ENCODE results near the gene UNC50.

Gene UNC50

DNA sequence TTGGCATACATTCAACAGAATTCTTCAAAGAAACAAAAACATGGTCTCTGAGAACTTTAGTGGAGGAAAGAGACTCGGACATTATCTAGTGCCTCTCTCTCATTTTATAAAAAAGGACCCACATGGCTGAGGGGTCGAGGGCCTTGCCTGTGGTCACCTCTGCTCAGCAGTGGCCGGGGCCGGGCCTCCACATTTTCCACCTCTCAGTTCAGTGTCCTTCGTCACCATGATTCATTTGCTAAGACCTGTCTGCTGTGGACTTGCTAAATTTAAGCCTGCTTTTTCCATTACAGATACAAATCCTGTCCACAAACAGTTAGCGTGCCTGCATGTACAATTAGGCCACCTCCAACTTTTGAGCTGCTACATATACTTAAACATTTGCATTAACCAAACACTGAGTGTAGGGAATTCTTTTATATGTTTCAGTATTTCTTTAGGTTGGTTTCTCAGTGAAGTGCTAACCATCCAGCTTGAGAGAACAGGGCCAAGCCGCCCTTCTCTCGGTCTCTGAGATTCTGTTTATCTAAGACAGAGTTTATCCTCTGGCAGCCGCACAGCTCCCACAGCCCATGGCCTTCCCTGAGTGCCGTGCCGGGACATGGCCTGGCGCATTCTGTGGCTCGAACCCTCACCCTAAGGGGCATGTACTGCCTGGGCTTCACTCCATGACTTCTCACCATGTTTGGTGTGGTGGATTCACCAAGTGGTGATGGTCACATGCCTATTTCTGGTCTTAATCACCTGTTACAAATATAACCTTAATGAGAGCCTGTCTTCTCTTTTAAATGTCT is 46.3 kb upstream of the UNC50 start:
- H3K27ac Mint-ChIP-seq, result no peak overlapping the region
- no peak overlapping the region for H3K4me3 Mint-ChIP-seq
- H3K27me3 Mint-ChIP-seq (ENCODE audit: low read depth), result no peaks in the 10 kb centered on the region
- TF ChIP-seq, protein P1, sequence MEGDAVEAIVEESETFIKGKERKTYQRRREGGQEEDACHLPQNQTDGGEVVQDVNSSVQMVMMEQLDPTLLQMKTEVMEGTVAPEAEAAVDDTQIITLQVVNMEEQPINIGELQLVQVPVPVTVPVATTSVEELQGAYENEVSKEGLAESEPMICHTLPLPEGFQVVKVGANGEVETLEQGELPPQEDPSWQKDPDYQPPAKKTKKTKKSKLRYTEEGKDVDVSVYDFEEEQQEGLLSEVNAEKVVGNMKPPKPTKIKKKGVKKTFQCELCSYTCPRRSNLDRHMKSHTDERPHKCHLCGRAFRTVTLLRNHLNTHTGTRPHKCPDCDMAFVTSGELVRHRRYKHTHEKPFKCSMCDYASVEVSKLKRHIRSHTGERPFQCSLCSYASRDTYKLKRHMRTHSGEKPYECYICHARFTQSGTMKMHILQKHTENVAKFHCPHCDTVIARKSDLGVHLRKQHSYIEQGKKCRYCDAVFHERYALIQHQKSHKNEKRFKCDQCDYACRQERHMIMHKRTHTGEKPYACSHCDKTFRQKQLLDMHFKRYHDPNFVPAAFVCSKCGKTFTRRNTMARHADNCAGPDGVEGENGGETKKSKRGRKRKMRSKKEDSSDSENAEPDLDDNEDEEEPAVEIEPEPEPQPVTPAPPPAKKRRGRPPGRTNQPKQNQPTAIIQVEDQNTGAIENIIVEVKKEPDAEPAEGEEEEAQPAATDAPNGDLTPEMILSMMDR (IDR thresholded peaks at IDR 0.05; ENCODE audit: unreplicated experiment in 3 of 3), result no peak
- H3K36me3 Mint-ChIP-seq (ENCODE audit: low read depth), result peaks cover 39% of the 10 kb centered on the region
- H3K9me3 Mint-ChIP-seq, result no peaks in the 10 kb centered on the region
- H3K4me1 Mint-ChIP-seq, result no peaks in the 10 kb centered on the region

DNA sequence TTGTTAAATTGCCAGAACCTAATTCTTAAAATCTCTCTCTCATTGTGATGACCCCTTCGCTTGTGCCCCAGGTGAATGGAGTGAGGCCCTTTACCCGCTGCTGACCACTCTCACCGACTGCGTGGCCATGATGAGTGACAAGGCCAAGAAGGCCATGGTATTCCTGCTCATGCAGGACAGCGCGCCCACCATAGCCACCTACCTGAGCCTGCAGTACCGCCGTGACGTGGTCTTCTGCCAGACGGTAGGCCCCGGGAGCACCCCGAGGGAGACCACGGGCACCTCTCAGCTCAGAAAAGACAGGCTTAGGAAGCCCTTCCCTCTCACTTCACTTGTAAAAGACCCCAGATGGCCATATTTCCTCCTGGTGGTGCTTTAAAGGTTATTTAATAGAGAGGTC is 45.0 kb upstream of the UNC50 start:
- no peaks in the 10 kb centered on the region for H3K4me1 Mint-ChIP-seq
- TF ChIP-seq, protein P1 (IDR thresholded peaks at IDR 0.05; ENCODE audit: unreplicated experiment in 3 of 3), result no peak
- no peaks in the 10 kb centered on the region for H3K9me3 Mint-ChIP-seq
- no peaks in the 10 kb centered on the region for H3K27me3 Mint-ChIP-seq (ENCODE audit: low read depth)
- H3K36me3 Mint-ChIP-seq (ENCODE audit: low read depth), result peaks cover 37% of the 10 kb centered on the region
- H3K4me3 Mint-ChIP-seq, result no peak overlapping the region
- no peak overlapping the region for H3K27ac Mint-ChIP-seq

DNA sequence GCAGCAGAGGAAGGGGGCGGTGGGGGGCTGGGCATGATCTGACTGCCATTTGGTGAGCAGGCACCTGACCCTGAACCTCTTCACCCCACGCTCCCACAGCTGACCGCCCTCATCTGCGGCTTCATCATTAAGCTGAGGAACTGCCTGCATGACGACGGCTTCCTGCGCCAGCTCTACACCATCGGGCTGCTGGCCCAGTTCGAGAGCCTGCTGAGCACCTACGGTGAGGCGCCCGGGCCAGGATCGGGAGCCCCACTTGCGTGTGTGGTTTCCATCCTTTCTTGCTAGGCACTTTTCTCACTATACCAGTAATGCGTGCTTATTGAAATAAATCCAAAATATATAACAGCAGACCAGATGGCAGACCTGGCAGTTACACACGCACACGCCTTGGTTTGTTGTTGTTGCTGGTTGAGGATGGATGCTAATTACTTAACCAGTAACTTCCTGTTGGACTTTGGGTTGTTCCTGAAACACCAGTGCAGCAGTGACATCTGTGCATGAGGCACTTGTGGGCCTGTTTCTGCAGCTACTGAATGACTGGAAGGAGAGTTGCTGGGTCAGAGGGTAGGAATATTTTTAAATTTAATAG is 43.8 kb upstream of the UNC50 start:
- no peaks in the 10 kb centered on the region for H3K27me3 Mint-ChIP-seq (ENCODE audit: low read depth)
- H3K4me1 Mint-ChIP-seq, result no peaks in the 10 kb centered on the region
- peaks cover 35% of the 10 kb centered on the region for H3K36me3 Mint-ChIP-seq (ENCODE audit: low read depth)
- no peak overlapping the region for H3K27ac Mint-ChIP-seq
- no peak overlapping the region for H3K4me3 Mint-ChIP-seq
- no peaks in the 10 kb centered on the region for H3K9me3 Mint-ChIP-seq
- TF ChIP-seq, protein P1 (IDR thresholded peaks at IDR 0.05; ENCODE audit: unreplicated experiment in 3 of 3), result no peak

DNA sequence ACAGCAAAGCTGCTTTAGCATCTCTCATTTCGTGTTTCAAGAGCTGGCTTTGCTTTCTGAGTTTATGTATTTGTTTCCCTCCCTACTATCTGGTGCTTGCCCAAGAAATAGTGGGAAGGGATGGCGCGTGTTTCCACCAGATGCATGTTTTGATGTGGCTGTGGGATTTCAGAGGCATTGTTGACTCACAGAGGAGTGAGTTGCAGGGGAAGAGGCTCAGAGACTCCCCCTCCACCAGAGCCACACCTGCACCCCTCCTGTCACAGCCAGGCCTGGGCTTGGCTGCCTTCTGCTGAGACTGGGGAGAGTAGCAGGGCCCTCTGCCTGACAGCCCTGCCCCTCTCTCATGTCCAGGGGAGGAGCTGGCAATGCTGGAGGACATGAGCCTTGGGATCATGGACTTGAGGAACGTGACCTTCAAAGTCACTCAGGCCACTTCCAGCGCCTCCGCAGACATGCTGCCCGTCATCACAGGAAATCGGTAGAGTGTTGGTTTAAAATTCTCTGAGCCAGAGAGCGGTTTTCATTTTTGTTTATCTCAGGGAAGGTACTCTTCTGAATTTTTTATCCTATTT is 43.0 kb upstream of the UNC50 start:
- no peak overlapping the region for H3K4me3 Mint-ChIP-seq
- H3K27ac Mint-ChIP-seq, result no peak overlapping the region
- H3K9me3 Mint-ChIP-seq, result no peaks in the 10 kb centered on the region
- H3K4me1 Mint-ChIP-seq, result no peaks in the 10 kb centered on the region
- no peaks in the 10 kb centered on the region for H3K27me3 Mint-ChIP-seq (ENCODE audit: low read depth)
- TF ChIP-seq, protein P1 (IDR thresholded peaks at IDR 0.05; ENCODE audit: unreplicated experiment in 3 of 3), result no peak
- peaks cover 41% of the 10 kb centered on the region for H3K36me3 Mint-ChIP-seq (ENCODE audit: low read depth)

DNA sequence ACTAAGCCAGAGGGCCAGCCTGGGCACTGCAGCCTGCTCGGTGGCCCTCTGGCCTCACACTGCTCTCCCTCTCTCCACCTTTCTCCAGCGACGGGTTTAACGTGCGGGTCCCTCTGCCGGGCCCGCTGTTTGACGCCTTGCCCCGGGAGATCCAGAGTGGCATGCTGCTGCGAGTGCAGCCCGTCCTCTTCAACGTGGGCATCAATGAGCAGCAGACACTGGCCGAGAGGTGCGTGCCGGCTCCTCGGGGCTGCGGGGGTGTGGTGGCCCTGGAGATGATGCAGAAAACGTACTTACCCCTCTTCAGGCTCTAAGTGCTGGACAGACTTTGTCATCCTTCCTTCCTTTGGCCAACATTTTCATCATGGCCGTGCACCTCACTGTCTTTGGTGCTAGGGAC is 42.4 kb upstream of the UNC50 start:
- Mint-ChIP-seq H3K9me3 (no peaks in the 10 kb centered on the region), H3K4me1 (no peaks in the 10 kb centered on the region), H3K27me3 (ENCODE audit: low read depth) (no peaks in the 10 kb centered on the region), H3K4me3 (no peak overlapping the region), H3K36me3 (ENCODE audit: low read depth) (peaks cover 43% of the 10 kb centered on the region), H3K27ac (no peak overlapping the region)
- TF ChIP-seq, protein P1 (IDR thresholded peaks at IDR 0.05; ENCODE audit: unreplicated experiment in 3 of 3), result no peak
